CD4-positive, alpha-beta T cell treated with Interleukin-1 beta for 1 hour (primary cell): ENCODE results near the gene TAF1B.

Experiments
- DNase-seq, 2 donors: peaks; one replicate each; pipeline ENCODE4 v3.0.0-alpha.2; 2020 to 2022

Gene TAF1B

GRCh38 chr2:9968553-9969497 is 125.6 kb downstream of the TAF1B start:
- DNase-seq, result no peak

- DNase-seq, result no peak
Observed at GRCh38 chr2:9970200-9971044, 127.1 kb downstream of the TAF1B start.

- DNase-seq, result no peak
Observed at GRCh38 chr2:9971105-9971818, 128.0 kb downstream of the TAF1B start.

GRCh38 chr2:9971890-9972289 is 128.6 kb downstream of the TAF1B start:
- no peak for DNase-seq

- DNase-seq, result no peak
Observed at GRCh38 chr2:9972621-9973479, 129.6 kb downstream of the TAF1B start.

GRCh38 chr2:9973690-9974089 is 130.4 kb downstream of the TAF1B start:
- no peak for DNase-seq

- DNase-seq, result no peak
Observed at GRCh38 chr2:9974343-9974742, 131.1 kb downstream of the TAF1B start.

- DNase-seq, result no peak
Observed at GRCh38 chr2:9975328-9975727, 132.1 kb downstream of the TAF1B start.

GRCh38 chr2:9975805-9976447 is 132.7 kb downstream of the TAF1B start:
- no peak for DNase-seq

- no peak for DNase-seq
Observed at GRCh38 chr2:9979977-9980376, 136.7 kb downstream of the TAF1B start.

GRCh38 chr2:9980520-9980919 is 137.2 kb downstream of the TAF1B start:
- no peak for DNase-seq

GRCh38 chr2:9981655-9982054 is 138.4 kb downstream of the TAF1B start:
- DNase-seq, result no peak

- DNase-seq, result no peak
Observed at GRCh38 chr2:9982248-9982647, 139.0 kb downstream of the TAF1B start.

- no peak for DNase-seq
Observed at GRCh38 chr2:9982891-9983290, 139.6 kb downstream of the TAF1B start.

- no peak for DNase-seq
Observed at GRCh38 chr2:9983401-9984216, 140.3 kb downstream of the TAF1B start.
